HepG2 (cell line): ENCODE measurements around the gene HK2. TPM values are rescaled to one million over a fixed set of nuclear protein-coding genes. Genes with fewer than 3 reads are reported as not detected.
A peak's percentile ranks its signal among the peaks of the same experiment; 100 is the strongest.

Experiments used
- HDAC2 ChIP-seq: sonication (generic); formaldehyde crosslinking; IDR thresholded peaks from 2 replicates; pipeline ENCODE4 v1.4.0; 2020; ENCODE audit warnings: missing genetic modification reagents
- KDM3A ChIP-seq: IDR thresholded peaks from 2 replicates; pipeline ENCODE4 v1.6.1; 2018; ENCODE audit warnings: low read depth, missing compliant biosample characterization
- KDM6A ChIP-seq: IDR thresholded peaks from 2 replicates; pipeline ENCODE4 v1.6.1; 2016; ENCODE audit warnings: low read depth
- MXD4 ChIP-seq: IDR thresholded peaks from 2 replicates; pipeline ENCODE4 v1.6.1; 2016; ENCODE audit warnings: mild to moderate bottlenecking, missing biosample characterization, missing genetic modification reagents
- NRL ChIP-seq: sonication (generic); formaldehyde crosslinking; IDR thresholded peaks from 2 replicates; pipeline ENCODE4 v1.5.0; 2020; ENCODE audit warnings: missing genetic modification reagents, mild to moderate bottlenecking, moderate library complexity, borderline replicate concordance
- PHF5A ChIP-seq: IDR thresholded peaks from one replicate; pipeline ENCODE4 v1.6.1; 2018; ENCODE audit warnings: low read depth, missing genetic modification reagents; ENCODE audit not compliant: unreplicated experiment
- RBAK ChIP-seq: sonication (generic); formaldehyde crosslinking; IDR thresholded peaks from 2 replicates; pipeline ENCODE4 v1.5.1; 2020; ENCODE audit warnings: mild to moderate bottlenecking, missing genetic modification reagents
- TBX3 ChIP-seq: fragments of 450-650 bp; IDR thresholded peaks from 2 replicates; pipeline ENCODE4 v1.6.1; 2017; ENCODE audit warnings: antibody characterized with exemption, mild to moderate bottlenecking, inconsistent platforms, borderline replicate concordance
- ZNF10 ChIP-seq: sonication (generic); formaldehyde crosslinking; IDR thresholded peaks from 2 replicates; pipeline ENCODE4 v1.4.0; 2020; ENCODE audit warnings: mild to moderate bottlenecking, low read depth, missing genetic modification reagents, borderline replicate concordance
- ZNF263 ChIP-seq: sonication (generic); formaldehyde crosslinking; IDR thresholded peaks from 2 replicates; pipeline ENCODE4 v1.4.0; 2020; ENCODE audit warnings: missing genetic modification reagents
- ZNF282 ChIP-seq: fragments of 450-650 bp; IDR thresholded peaks from 2 replicates; pipeline ENCODE4 v1.6.1; 2018; ENCODE audit not compliant: partially characterized antibody
- ZNF556 ChIP-seq: sonication (generic); formaldehyde crosslinking; IDR thresholded peaks from 2 replicates; pipeline ENCODE4 v1.4.0; 2020; ENCODE audit warnings: mild to moderate bottlenecking, missing genetic modification reagents, borderline replicate concordance
- ZNF660 ChIP-seq: sonication (generic); formaldehyde crosslinking; IDR thresholded peaks from 2 replicates; pipeline ENCODE4 v1.5.1; 2020; ENCODE audit warnings: mild to moderate bottlenecking, low read depth, missing genetic modification reagents, borderline replicate concordance
- ZNF713 ChIP-seq: sonication (generic); formaldehyde crosslinking; IDR thresholded peaks from 2 replicates; pipeline ENCODE4 v1.4.0; 2020; ENCODE audit warnings: mild to moderate bottlenecking, missing genetic modification reagents
- ZNF761 ChIP-seq: sonication (generic); formaldehyde crosslinking; conservative IDR thresholded peaks from 2 replicates; pipeline ENCODE4 v1.4.0; 2020; ENCODE audit warnings: mild to moderate bottlenecking, missing genetic modification reagents
- ZSCAN12 ChIP-seq: sonication (generic); formaldehyde crosslinking; IDR thresholded peaks from 2 replicates; pipeline ENCODE4 v1.9.0; 2021; ENCODE audit warnings: mild to moderate bottlenecking, missing genetic modification reagents
- polyA plus RNA-seq, 8 experiments: library from polyadenylated mRNA; depleted of rRNA in 3 of 8; stranded (reverse) in 7 of 8; unstranded in 1 of 8; fragments of >200 nt; fragmentation: Illumina TruSeq in 4 of 8; extraction: Trizol in 4 of 8; gene quantifications; 2 replicates each; pipeline versions ENCODE4 v1.2.1 to v1.2.3, GENCODE V29; 2011 to 2016; ENCODE audit warnings: low read depth in 4 of 8, missing spikeins in 1 of 8, mixed read lengths in 1 of 8; ENCODE audit not compliant: insufficient read depth in 1 of 8
- total RNA-seq, 5 experiments: library from RNA; depleted of rRNA; stranded (reverse); fragments of >200 nt; fragmentation: Illumina TruSeq; extraction: Trizol; gene quantifications; 2 replicates each; pipeline ENCODE4 v1.2.3, GENCODE V29; 2016; ENCODE audit warnings: low read depth in 1 of 5
- TF ChIP-seq, protein P1 (sequence below): sonication (generic); formaldehyde crosslinking; IDR thresholded peaks from 2 replicates; pipeline ENCODE4 v1.4.0; 2020; ENCODE audit warnings: mild to moderate bottlenecking, missing genetic modification reagents
- TF ChIP-seq, protein P2 (sequence below): sonication (generic); formaldehyde crosslinking; IDR thresholded peaks from 2 replicates; pipeline ENCODE4 v1.4.0; 2020; ENCODE audit warnings: mild to moderate bottlenecking, missing genetic modification reagents
- TF ChIP-seq, protein P3 (sequence below): sonication (generic); formaldehyde crosslinking; conservative IDR thresholded peaks from 2 replicates; pipeline ENCODE4 v1.4.0; 2020; ENCODE audit warnings: missing genetic modification reagents
- TF ChIP-seq, protein P4 (sequence below): sonication (generic); formaldehyde crosslinking; IDR thresholded peaks from 2 replicates; pipeline ENCODE4 v1.4.0; 2020; ENCODE audit warnings: missing genetic modification reagents

The HK2 gene
- total and polyA plus RNA-seq, 2 of the 13 experiments (the other 11 are each of a cell fraction or from before 2014, with no cell fraction given) = 13.2 to 101 TPM

DNA sequence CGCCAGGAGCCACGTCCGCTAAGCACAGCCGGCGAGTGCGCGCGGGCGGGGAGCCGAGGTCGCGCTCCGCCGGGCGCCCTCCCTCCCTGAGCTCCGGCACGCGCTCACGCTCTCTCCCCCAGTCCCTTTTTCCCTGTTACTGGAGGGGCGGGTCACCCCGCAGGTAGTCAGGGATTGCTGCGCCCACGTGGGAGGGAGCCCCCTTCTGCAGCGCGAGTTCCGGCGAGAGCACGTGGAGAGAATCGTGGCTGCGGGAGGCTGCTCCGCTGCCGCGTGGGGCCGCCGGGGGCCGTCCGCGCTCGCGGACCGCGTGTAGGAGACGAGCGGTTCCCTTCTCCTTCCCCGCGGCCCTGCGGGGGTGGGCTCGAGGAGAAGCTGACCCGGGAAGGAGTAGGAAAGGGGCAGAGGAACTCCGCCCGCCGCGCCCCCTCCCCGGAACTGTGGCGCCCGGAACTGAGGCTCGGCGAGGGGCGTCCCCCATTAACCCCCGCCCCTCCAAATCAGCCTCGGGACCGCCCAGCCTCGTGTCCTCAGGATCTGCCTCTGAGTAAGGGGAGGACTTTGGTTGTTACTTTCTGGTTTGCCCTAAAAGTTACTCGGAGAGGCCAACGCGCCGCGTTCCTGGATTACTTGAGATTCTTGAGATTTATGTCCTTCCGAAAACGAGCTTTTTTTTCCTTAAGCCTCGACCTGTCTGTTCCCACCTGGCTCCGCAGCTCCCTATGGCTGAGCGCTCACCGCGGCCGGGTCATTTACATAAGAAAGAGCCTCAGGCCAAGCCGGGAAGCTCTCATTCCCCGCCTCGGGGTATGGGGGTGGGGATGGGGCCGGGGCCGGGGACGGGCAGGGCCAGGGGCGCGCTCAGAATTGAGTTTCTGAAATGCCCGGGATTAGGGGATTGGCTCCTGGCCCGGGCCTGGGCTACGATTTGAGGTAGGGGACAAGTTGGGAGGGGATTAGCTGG lies 1.1 kb downstream of the HK2 start (continued):
- TF ChIP-seq ZNF10 (CRISPR knock-in tag) = no peak
- TF ChIP-seq ZNF660 (CRISPR knock-in tag) = no peak
- no peak for TF ChIP-seq TBX3
- no peak for TF ChIP-seq KDM6A (CRISPR knock-in tag)
- TF ChIP-seq ZNF263 (CRISPR knock-in tag) = no peak
- no peak for TF ChIP-seq ZNF282
- TF ChIP-seq, protein P1, sequence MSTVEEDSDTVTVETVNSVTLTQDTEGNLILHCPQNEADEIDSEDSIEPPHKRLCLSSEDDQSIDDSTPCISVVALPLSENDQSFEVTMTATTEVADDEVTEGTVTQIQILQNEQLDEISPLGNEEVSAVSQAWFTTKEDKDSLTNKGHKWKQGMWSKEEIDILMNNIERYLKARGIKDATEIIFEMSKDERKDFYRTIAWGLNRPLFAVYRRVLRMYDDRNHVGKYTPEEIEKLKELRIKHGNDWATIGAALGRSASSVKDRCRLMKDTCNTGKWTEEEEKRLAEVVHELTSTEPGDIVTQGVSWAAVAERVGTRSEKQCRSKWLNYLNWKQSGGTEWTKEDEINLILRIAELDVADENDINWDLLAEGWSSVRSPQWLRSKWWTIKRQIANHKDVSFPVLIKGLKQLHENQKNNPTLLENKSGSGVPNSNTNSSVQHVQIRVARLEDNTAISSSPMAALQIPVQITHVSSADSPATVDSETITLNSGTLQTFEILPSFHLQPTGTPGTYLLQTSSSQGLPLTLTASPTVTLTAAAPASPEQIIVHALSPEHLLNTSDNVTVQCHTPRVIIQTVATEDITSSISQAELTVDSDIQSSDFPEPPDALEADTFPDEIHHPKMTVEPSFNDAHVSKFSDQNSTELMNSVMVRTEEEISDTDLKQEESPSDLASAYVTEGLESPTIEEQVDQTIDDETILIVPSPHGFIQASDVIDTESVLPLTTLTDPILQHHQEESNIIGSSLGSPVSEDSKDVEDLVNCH (CRISPR knock-in tag) = no peak
- TF ChIP-seq ZNF713 (CRISPR knock-in tag) = no peak
- TF ChIP-seq ZNF761 (CRISPR knock-in tag) = 0 out of 2 replicates have a peak, but pooled peaks have one; percentile 8
- TF ChIP-seq ZNF556 (CRISPR knock-in tag) = 0 out of 2 replicates have a peak, but pooled peaks have one; percentile 65
- no peak for TF ChIP-seq PHF5A (CRISPR knock-in tag)
- TF ChIP-seq, protein P2, sequence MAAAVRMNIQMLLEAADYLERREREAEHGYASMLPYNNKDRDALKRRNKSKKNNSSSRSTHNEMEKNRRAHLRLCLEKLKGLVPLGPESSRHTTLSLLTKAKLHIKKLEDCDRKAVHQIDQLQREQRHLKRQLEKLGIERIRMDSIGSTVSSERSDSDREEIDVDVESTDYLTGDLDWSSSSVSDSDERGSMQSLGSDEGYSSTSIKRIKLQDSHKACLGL = peak; percentile 99
- TF ChIP-seq HDAC2 (CRISPR knock-in tag) = no peak; the same call in 1 of the 2 replicates
- TF ChIP-seq ZSCAN12 (CRISPR knock-in tag) = peak; percentile 73; the same call in 1 of the 2 replicates
- no peak for TF ChIP-seq RBAK (CRISPR knock-in tag)
- TF ChIP-seq, protein P3, sequence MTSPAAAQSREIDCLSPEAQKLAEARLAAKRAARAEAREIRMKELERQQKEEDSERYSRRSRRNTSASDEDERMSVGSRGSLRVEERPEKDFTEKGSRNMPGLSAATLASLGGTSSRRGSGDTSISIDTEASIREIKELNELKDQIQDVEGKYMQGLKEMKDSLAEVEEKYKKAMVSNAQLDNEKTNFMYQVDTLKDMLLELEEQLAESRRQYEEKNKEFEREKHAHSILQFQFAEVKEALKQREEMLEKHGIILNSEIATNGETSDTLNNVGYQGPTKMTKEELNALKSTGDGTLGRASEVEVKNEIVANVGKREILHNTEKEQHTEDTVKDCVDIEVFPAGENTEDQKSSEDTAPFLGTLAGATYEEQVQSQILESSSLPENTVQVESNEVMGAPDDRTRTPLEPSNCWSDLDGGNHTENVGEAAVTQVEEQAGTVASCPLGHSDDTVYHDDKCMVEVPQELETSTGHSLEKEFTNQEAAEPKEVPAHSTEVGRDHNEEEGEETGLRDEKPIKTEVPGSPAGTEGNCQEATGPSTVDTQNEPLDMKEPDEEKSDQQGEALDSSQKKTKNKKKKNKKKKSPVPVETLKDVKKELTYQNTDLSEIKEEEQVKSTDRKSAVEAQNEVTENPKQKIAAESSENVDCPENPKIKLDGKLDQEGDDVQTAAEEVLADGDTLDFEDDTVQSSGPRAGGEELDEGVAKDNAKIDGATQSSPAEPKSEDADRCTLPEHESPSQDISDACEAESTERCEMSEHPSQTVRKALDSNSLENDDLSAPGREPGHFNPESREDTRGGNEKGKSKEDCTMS (CRISPR knock-in tag) = no peak
- TF ChIP-seq, protein P4, sequence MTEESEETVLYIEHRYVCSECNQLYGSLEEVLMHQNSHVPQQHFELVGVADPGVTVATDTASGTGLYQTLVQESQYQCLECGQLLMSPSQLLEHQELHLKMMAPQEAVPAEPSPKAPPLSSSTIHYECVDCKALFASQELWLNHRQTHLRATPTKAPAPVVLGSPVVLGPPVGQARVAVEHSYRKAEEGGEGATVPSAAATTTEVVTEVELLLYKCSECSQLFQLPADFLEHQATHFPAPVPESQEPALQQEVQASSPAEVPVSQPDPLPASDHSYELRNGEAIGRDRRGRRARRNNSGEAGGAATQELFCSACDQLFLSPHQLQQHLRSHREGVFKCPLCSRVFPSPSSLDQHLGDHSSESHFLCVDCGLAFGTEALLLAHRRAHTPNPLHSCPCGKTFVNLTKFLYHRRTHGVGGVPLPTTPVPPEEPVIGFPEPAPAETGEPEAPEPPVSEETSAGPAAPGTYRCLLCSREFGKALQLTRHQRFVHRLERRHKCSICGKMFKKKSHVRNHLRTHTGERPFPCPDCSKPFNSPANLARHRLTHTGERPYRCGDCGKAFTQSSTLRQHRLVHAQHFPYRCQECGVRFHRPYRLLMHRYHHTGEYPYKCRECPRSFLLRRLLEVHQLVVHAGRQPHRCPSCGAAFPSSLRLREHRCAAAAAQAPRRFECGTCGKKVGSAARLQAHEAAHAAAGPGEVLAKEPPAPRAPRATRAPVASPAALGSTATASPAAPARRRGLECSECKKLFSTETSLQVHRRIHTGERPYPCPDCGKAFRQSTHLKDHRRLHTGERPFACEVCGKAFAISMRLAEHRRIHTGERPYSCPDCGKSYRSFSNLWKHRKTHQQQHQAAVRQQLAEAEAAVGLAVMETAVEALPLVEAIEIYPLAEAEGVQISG (CRISPR knock-in tag) = 0 out of 2 replicates have a peak, but pooled peaks have one; percentile 45
- TF ChIP-seq MXD4 (CRISPR knock-in tag) = peak; percentile 98
- TF ChIP-seq KDM3A (CRISPR knock-in tag) = no peak; the same call in 1 of the 2 replicates
- TF ChIP-seq NRL (CRISPR knock-in tag) = no peak
